SK-N-SH (cell line): ENCODE results near the gene C20orf96.

Experiments used
- CHD2 ChIP-seq: fragments of 150-350 bp; IDR thresholded peaks from 2 replicates; pipeline ENCODE4 v1.6.1; 2018; ENCODE audit warnings: low read length; ENCODE audit not compliant: partially characterized antibody
- CTCF ChIP-seq: fragments of 200-600 bp; sonication (generic); IDR thresholded peaks from 2 replicates; pipeline ENCODE4 v1.6.1; 2017; ENCODE audit warnings: antibody characterized with exemption, mild to moderate bottlenecking, moderate library complexity
- EZH2phosphoT487 ChIP-seq: fragments of 200-600 bp; sonication (generic); IDR thresholded peaks from 2 replicates; pipeline ENCODE4 v1.6.1; 2017; ENCODE audit warnings: low read depth, mixed run types, mild to moderate bottlenecking, antibody characterized with exemption, moderate library complexity, borderline replicate concordance
- GATA2 ChIP-seq: sonication (generic); formaldehyde crosslinking; IDR thresholded peaks from 2 replicates; pipeline ENCODE4 v1.5.0; 2020; ENCODE audit warnings: mild to moderate bottlenecking, missing genetic modification reagents
- JUND ChIP-seq: IDR thresholded peaks from 2 replicates; pipeline ENCODE4 v1.4.0; 2012
- MXI1 ChIP-seq: IDR thresholded peaks from 2 replicates; pipeline ENCODE4 v1.6.1; 2012; ENCODE audit warnings: mild to moderate bottlenecking, low read depth, low read length, improper control_type of control experiment
- NRF1 ChIP-seq: IDR thresholded peaks from 2 replicates; pipeline ENCODE4 v1.6.1; 2012; ENCODE audit warnings: low read depth, mild to moderate bottlenecking, low read length
- POLR2AphosphoS5 ChIP-seq: IDR thresholded peaks from 2 replicates; pipeline ENCODE4 v1.6.1; 2012; ENCODE audit warnings: low read depth, low read length
- RCOR1 ChIP-seq: fragments of 150-350 bp; IDR thresholded peaks from 2 replicates; pipeline ENCODE4 v1.6.1; 2017; ENCODE audit warnings: antibody characterized with exemption, low read length
- SIN3A ChIP-seq: IDR thresholded peaks from 2 replicates; pipeline ENCODE4 v1.6.1; 2012; ENCODE audit warnings: low read depth, mild to moderate bottlenecking, low read length, moderate library complexity, borderline replicate concordance

GRCh38 chr20:326645-327185 is 36.2 kb upstream of the C20orf96 start:
- TF ChIP-seq SIN3A (no peak), CTCF (no peak), MXI1 (no peak), POLR2AphosphoS5 (no peak; the same call in 1 of the 2 replicates), EZH2phosphoT487 (no peak), CHD2 (no peak), JUND (no peak), RCOR1 (no peak), NRF1 (no peak), GATA2 (CRISPR knock-in tag) (no peak)
